SK-N-SH (cell line): ENCODE measurements around the gene CD70. TPM values are rescaled to one million over a fixed set of nuclear protein-coding genes. Genes with fewer than 3 reads are reported as not detected.
"Not testable (repeated sequence)": the region's sequence is repeated elsewhere in the genome, so short reads cannot be mapped to it uniquely, and the experiment has no call there.

Experiments
- CTCF ChIA-PET: fragments of 300-600, 350-600 bp; formaldehyde crosslinking; extraction: SDS; loops from one replicate; lab custom pipeline; 2021; lab: Yijun Ruan, JAX
- POLR2A ChIA-PET: fragments of 350-600 bp; sonication (Branson Sonifier 250); formaldehyde crosslinking; extraction: SDS; loops from one replicate; lab custom pipeline; 2020; ENCODE audit warnings: antibody characterized with exemption, inconsistent platforms; lab: Yijun Ruan, JAX
- DNase-seq: peaks from one replicate; pipeline ENCODE4 v3.0.0; 2012
- H2AFZ ChIP-seq: fragments of 200-600 bp; sonication (generic); 2 replicates; pipeline ENCODE4 v1.8.1; 2016; ENCODE audit warnings: antibody characterized with exemption, mild to moderate bottlenecking, low read depth
- H3F3A ChIP-seq: fragments of 200-600 bp; sonication (generic); replicated peaks from 2 replicates; pipeline ENCODE3; 2016; ENCODE audit warnings: antibody characterized with exemption, mild to moderate bottlenecking; ENCODE audit not compliant: insufficient read depth
- H3K27ac ChIP-seq, 2 experiments: fragments of 200-500 bp in 1 of 2; fragments of 200-600 bp in 1 of 2; sonication (Bioruptor generic) in 1 of 2; sonication (generic), shearing (Covaris generic) in 1 of 2; 2 replicates each; pipeline versions ENCODE4 v1.5.1 to v1.6.1; 2014 to 2016; ENCODE audit warnings: low read depth in 2 of 2, inconsistent platforms in 1 of 2, low read length in 1 of 2, mild to moderate bottlenecking in 1 of 2, mixed read lengths in 1 of 2
- H3K27me3 ChIP-seq: fragments of 200-600 bp; sonication (generic), shearing (Covaris generic); 2 replicates; pipeline ENCODE4 v1.6.1; 2016; ENCODE audit warnings: mixed run types; ENCODE audit not compliant: insufficient read depth
- H3K36me3 ChIP-seq, 2 experiments: fragments of 200-500 bp in 1 of 2; fragments of 200-600 bp in 1 of 2; sonication (Bioruptor generic) in 1 of 2; sonication (generic) in 1 of 2; replicated peaks in 1 of 2; 2 replicates each; pipeline versions ENCODE3 to v1.5.1; 2014 to 2016; ENCODE audit warnings: low read length in 1 of 2, mild to moderate bottlenecking in 1 of 2; ENCODE audit not compliant: insufficient read depth in 2 of 2, control insufficient read depth in 1 of 2
- H3K4me1 ChIP-seq, 2 experiments: fragments of 200-500 bp in 1 of 2; fragments of 200-600 bp in 1 of 2; sonication (Bioruptor generic) in 1 of 2; sonication (generic), shearing (Covaris generic) in 1 of 2; 2 replicates each; pipeline versions ENCODE4 v1.5.1 to v1.6.1; 2014 to 2016; ENCODE audit warnings: low read depth in 1 of 2, low read length in 1 of 2, mixed run types in 1 of 2; ENCODE audit not compliant: insufficient read depth in 2 of 2, control insufficient read depth in 1 of 2
- H3K4me2 ChIP-seq: fragments of 200-600 bp; sonication (generic), shearing (Covaris generic); 2 replicates; pipeline ENCODE4 v1.6.1; 2017; ENCODE audit warnings: mixed run types
- H3K4me3 ChIP-seq, 2 experiments: fragments of 200-500 bp in 1 of 2; fragments of 200-600 bp in 1 of 2; sonication (Bioruptor generic) in 1 of 2; sonication (generic), shearing (Covaris generic) in 1 of 2; 2 replicates each; pipeline versions ENCODE4 v1.5.1 to v1.8.1; 2014 to 2016; ENCODE audit warnings: low read depth in 2 of 2, inconsistent platforms in 1 of 2, low read length in 1 of 2, mild to moderate bottlenecking in 1 of 2, mixed read lengths in 1 of 2, moderate library complexity in 1 of 2
- H3K79me2 ChIP-seq: fragments of 200-600 bp; sonication (generic); 2 replicates; pipeline ENCODE4 v1.8.1; 2017; ENCODE audit warnings: mild to moderate bottlenecking; ENCODE audit not compliant: insufficient read depth
- H3K9ac ChIP-seq: fragments of 200-600 bp; sonication (generic); 2 replicates; pipeline ENCODE4 v1.6.1; 2017; ENCODE audit warnings: mixed run types
- H3K9me2 ChIP-seq: fragments of 200-600 bp; sonication (generic); 2 replicates; pipeline ENCODE4 v1.6.1; 2017; ENCODE audit warnings: mixed run types
- H3K9me3 ChIP-seq: fragments of 200-600 bp; sonication (generic); 2 replicates; pipeline ENCODE4 v1.6.1; 2017; ENCODE audit warnings: mixed run types, mild to moderate bottlenecking, moderate library complexity
- H4K20me1 ChIP-seq: fragments of 200-600 bp; sonication (generic); 2 replicates; pipeline ENCODE4 v1.6.1; 2017; ENCODE audit warnings: mild to moderate bottlenecking, mixed run types; ENCODE audit not compliant: insufficient read depth
- FOSL2 ChIP-seq: IDR thresholded peaks from 2 replicates; pipeline ENCODE4 v1.4.0; 2012; ENCODE audit warnings: low read depth, mild to moderate bottlenecking, moderate library complexity, borderline replicate concordance
- FOXM1 ChIP-seq: IDR thresholded peaks from 2 replicates; pipeline ENCODE4 v1.4.0; 2012; ENCODE audit warnings: low read depth, mild to moderate bottlenecking
- GABPA ChIP-seq: IDR thresholded peaks from 2 replicates; pipeline ENCODE4 v1.4.0; 2012; ENCODE audit warnings: low read depth, mild to moderate bottlenecking
- NFIC ChIP-seq: IDR thresholded peaks from 2 replicates; pipeline ENCODE4 v1.4.0; 2012; ENCODE audit warnings: borderline replicate concordance
- PBX3 ChIP-seq: IDR thresholded peaks from 2 replicates; pipeline ENCODE4; 2012
- POLR2AphosphoS5 ChIP-seq: IDR thresholded peaks from 2 replicates; pipeline ENCODE4 v1.6.1; 2012; ENCODE audit warnings: low read depth, low read length
- RFX5 ChIP-seq: IDR thresholded peaks from 2 replicates; pipeline ENCODE4 v1.6.1; 2012; ENCODE audit warnings: mild to moderate bottlenecking, improper control_type of control experiment, low read length
- SIN3A ChIP-seq: IDR thresholded peaks from 2 replicates; pipeline ENCODE4 v1.6.1; 2012; ENCODE audit warnings: low read depth, mild to moderate bottlenecking, low read length, moderate library complexity, borderline replicate concordance
- SMC3 ChIP-seq: IDR thresholded peaks from 2 replicates; pipeline ENCODE4 v1.6.1; 2012; ENCODE audit warnings: low read depth, low read length, improper control_type of control experiment
- TCF12 ChIP-seq: IDR thresholded peaks from 2 replicates; pipeline ENCODE4 v1.4.0; 2012
- TEAD4 ChIP-seq: IDR thresholded peaks from 2 replicates; pipeline ENCODE4 v1.4.0; 2012; ENCODE audit warnings: mild to moderate bottlenecking, borderline replicate concordance; ENCODE audit not compliant: insufficient read depth
- YY1 ChIP-seq: IDR thresholded peaks from 2 replicates; pipeline ENCODE4 v1.4.0; 2012; ENCODE audit warnings: low read depth, mild to moderate bottlenecking
- WGBS: methylation state at CpG from one replicate; pipeline ENCODE4 v1.1.6; 2017; ENCODE audit warnings: low lambda C conversion rate; 5-methylcytosine and 5-hydroxymethylcytosine counted together
- polyA plus RNA-seq, 3 experiments: library from polyadenylated mRNA; depleted of rRNA; stranded (reverse); fragments of >200 nt; gene quantifications; 2 replicates each; pipeline ENCODE4 v1.2.3, GENCODE V29; 2012

The CD70 gene
- polyA plus RNA-seq, 1 of the 3 experiments (the other 2 are of a cell fraction): 142 TPM

GRCh38 chr19:6599866-6600454 is 9.0 kb upstream of the CD70 start:
- Histone ChIP-seq H3K27ac (no peak overlapping the region), H2AFZ (no peak overlapping the region), H3F3A (no peaks in the 10 kb centered on the region), H3K36me3 (no peaks in the 10 kb centered on the region), H3K9me2 (no peaks in the 10 kb centered on the region), H3K9ac (no peak overlapping the region), H3K79me2 (no peaks in the 10 kb centered on the region), H3K4me3 (no peak overlapping the region), H3K9me3 (no peaks in the 10 kb centered on the region), H3K4me1 (no peaks in the 10 kb centered on the region), H3K4me2 (no peak overlapping the region), H4K20me1 (no peaks in the 10 kb centered on the region), H3K27me3 (peaks cover 31% of the 10 kb centered on the region)
- DNase-seq: no peak
- POLR2A ChIA-PET: no interaction called here
- TF ChIP-seq RFX5 (no peak), PBX3 (no peak), TCF12 (no peak), YY1 (no peak), SMC3 (no peak), NFIC (no peak), FOXM1 (no peak), FOSL2 (no peak), TEAD4 (no peak), POLR2AphosphoS5 (no peak), SIN3A (no peak), GABPA (no peak)
- CTCF ChIA-PET: no interaction called here
- 38% methylated on average over 8 of the region's 8 CpGs for WGBS

DNA sequence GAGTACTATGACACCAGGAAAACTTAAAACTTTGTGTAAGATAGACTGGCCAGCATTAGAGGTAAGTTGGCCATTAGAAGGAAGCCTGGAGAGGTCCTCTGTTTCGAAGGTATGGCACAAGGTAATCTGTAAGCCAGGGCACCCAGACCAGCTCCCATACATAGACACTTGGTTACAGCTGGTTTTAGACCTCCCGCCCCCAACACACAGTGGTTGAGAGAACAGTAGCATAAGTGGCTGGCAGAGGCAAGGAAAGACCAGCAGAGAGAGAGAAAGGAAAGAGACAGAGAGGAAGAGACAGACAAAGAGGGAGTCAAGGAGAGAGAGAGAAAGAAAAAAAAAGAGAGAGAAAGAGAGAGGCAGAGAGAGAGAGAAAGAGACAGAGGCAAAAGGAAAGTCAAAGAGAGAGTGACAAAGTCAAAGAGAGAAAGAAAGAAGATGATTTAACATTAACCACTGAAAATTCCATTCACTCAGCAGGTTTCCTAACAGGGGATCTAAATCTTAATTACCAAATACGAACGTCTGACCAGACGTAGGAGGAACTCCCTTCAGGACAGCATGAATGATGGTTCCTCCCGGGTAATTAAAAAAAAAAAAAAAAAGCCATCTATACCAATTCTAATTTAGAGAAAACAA is 7.4 kb upstream of the CD70 start:
- H3K9me2 ChIP-seq, POLR2A ChIA-PET, H2AFZ ChIP-seq, H3F3A ChIP-seq, H3K4me1 ChIP-seq, CTCF ChIA-PET, H3K4me2 ChIP-seq, H3K36me3 ChIP-seq, DNase-seq, H3K9me3 ChIP-seq, H3K9ac ChIP-seq, H3K27ac ChIP-seq, H3K4me3 ChIP-seq, H3K79me2 ChIP-seq, H4K20me1 ChIP-seq: not testable (repeated sequence)
- peaks cover 47% of the 10 kb centered on the region for H3K27me3 ChIP-seq
- WGBS: 20% methylated on average over 6 of the region's 6 CpGs

DNA sequence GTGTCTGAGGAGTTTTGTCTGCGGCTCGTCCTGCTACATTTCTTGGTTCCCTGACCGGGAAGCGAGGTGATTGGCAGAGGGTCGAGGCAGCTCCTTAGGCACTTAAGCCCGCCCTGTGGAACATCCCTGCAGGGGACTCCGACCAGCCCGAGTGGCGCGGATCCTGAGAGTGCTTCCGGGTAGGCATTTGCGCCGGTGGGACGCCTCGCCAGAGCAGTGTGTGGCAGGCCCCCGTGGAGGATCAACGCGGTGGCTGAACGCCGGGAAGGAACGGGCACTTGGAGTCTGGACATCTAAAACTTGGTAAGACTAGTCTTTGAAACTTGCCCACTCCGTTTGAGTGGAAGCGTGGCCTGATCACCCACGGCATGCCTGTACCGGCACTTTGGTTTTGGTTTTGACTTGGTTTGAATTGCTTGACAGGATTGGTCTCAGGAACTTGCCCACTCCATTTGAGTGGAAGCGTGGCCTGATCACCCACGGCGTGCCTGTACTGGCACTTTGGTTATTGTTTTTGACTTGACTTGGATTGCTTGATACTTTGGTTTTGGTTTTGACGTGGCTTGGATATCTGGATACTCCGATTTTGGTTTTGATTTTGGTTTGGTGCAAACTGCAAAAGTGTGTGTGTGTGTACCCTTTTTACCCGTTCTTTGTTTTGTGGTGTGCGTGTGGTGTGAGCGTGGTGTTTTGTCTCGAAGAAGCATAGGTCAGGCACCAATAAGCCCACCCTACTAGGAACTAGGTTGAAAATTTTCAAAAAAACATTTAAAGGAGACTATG is 6.7 kb upstream of the CD70 start:
- H3F3A ChIP-seq, DNase-seq, H3K9ac ChIP-seq, CTCF ChIA-PET, POLR2A ChIA-PET, H3K9me3 ChIP-seq, H3K27ac ChIP-seq, H3K4me1 ChIP-seq, H3K36me3 ChIP-seq, H3K9me2 ChIP-seq, H3K4me3 ChIP-seq, H3K4me2 ChIP-seq, H3K79me2 ChIP-seq, H4K20me1 ChIP-seq, H2AFZ ChIP-seq: not testable (repeated sequence)
- peaks cover 51% of the 10 kb centered on the region for H3K27me3 ChIP-seq
- WGBS: 39% methylated on average over 23 of the region's 34 CpGs
